Activated CD4-positive, alpha-beta T cell treated with anti-CD3 and anti-CD28 coated beads for 48 hours (primary cell): Measurements from ENCODE around the gene MTARC2.

Experiments used
- DNase-seq: peaks from one replicate; pipeline ENCODE4 v3.0.0-alpha.2; 2020

The MTARC2 gene

GRCh38 chr1:220772846-220773245 is 24.7 kb downstream of the MTARC2 start:
- DNase-seq, result no peak

GRCh38 chr1:220775240-220775853 is 27.2 kb downstream of the MTARC2 start:
- peak; percentile 56 for DNase-seq

GRCh38 chr1:220776254-220776653 is 28.1 kb downstream of the MTARC2 start:
- DNase-seq, result no peak

- DNase-seq, result peak; percentile 83
These were observed 28.7 kb downstream of the MTARC2 start for GRCh38 chr1:220776720-220777326.

GRCh38 chr1:220783453-220783852 is 35.3 kb downstream of the MTARC2 start:
- DNase-seq, result no peak

- DNase-seq, result no peak
These were observed 36.6 kb downstream of the MTARC2 start for GRCh38 chr1:220784751-220785150.

GRCh38 chr1:220785166-220786056 is 37.3 kb downstream of the MTARC2 start:
- DNase-seq, result no peak

- peak; percentile 14 for DNase-seq
These were observed 37.9 kb downstream of the MTARC2 start for GRCh38 chr1:220786057-220786336.

- peak; percentile 4 for DNase-seq
These were observed 38.4 kb downstream of the MTARC2 start, which contains the start of gene MTARC1 for GRCh38 chr1:220786337-220787068. Gene MTARC1 (plus strand): TSS chr1:220786913. CDS start chr1:220786945, 32 bp downstream.

GRCh38 chr1:220787069-220787619 is 39.0 kb downstream of the MTARC2 start:
- DNase-seq, result no peak

GRCh38 chr1:220788900-220789299 is 40.8 kb downstream of the MTARC2 start:
- no peak for DNase-seq

- no peak for DNase-seq
These were observed 41.5 kb downstream of the MTARC2 start for GRCh38 chr1:220789532-220790147.

- DNase-seq, result no peak
These were observed 43.2 kb downstream of the MTARC2 start for GRCh38 chr1:220791285-220791684.

- DNase-seq, result no peak
These were observed 43.8 kb downstream of the MTARC2 start for GRCh38 chr1:220791956-220792355.

GRCh38 chr1:220796530-220796929 is 48.4 kb downstream of the MTARC2 start:
- no peak for DNase-seq

- DNase-seq, result no peak
These were observed 48.9 kb downstream of the MTARC2 start for GRCh38 chr1:220797044-220797443.

- no peak for DNase-seq
These were observed 49.4 kb downstream of the MTARC2 start for GRCh38 chr1:220797553-220797952.

- no peak for DNase-seq
These were observed 50.2 kb downstream of the MTARC2 start for GRCh38 chr1:220798338-220798737.

GRCh38 chr1:220800262-220800661 is 52.1 kb downstream of the MTARC2 start:
- DNase-seq, result no peak

GRCh38 chr1:220803401-220804201 is 55.5 kb downstream of the MTARC2 start:
- peak; percentile 38 for DNase-seq

GRCh38 chr1:220804202-220804586 is 56.1 kb downstream of the MTARC2 start:
- DNase-seq, result no peak

- no peak for DNase-seq
These were observed 58.3 kb downstream of the MTARC2 start for GRCh38 chr1:220806408-220806807.
